GM23338 (cell line): ENCODE measurements around the gene OR6V1. TPM values are rescaled to one million over a fixed set of nuclear protein-coding genes. Genes with fewer than 3 reads are reported as not detected.

Experiments used
- ATAC-seq: fragments of 200-7000 bp; cut with Tn5 transposase; 3 replicates; pipeline ENCODE4 v1.9.1; 2020
- DNase-seq: peaks from one replicate; pipeline ENCODE4 v3.0.0-alpha.2; 2015; ENCODE audit warnings: low spot score
- H2AFZ ChIP-seq: fragments of 200-600 bp; sonication (generic); 2 replicates; pipeline ENCODE4 v1.8.0; 2016; ENCODE audit warnings: antibody characterized with exemption, mild to moderate bottlenecking, moderate library complexity
- H3F3A ChIP-seq: fragments of 200-600 bp; sonication (generic); replicated peaks from 2 replicates; pipeline ENCODE4 v1.8.0; 2017; ENCODE audit warnings: antibody characterized with exemption, mixed run types, low read depth
- H3K27ac ChIP-seq: fragments of 200-600 bp; sonication (generic); 2 replicates; pipeline ENCODE4 v1.6.1; 2016; ENCODE audit warnings: low read depth
- H3K27me3 ChIP-seq: fragments of 200-600 bp; sonication (generic); 2 replicates; pipeline ENCODE4 v1.8.0; 2016; ENCODE audit warnings: mild to moderate bottlenecking, mixed run types, moderate library complexity; ENCODE audit not compliant: insufficient read depth
- H3K36me3 ChIP-seq: fragments of 200-600 bp; sonication (generic); 2 replicates; pipeline ENCODE4 v1.8.0; 2016; ENCODE audit warnings: mild to moderate bottlenecking; ENCODE audit not compliant: insufficient read depth
- H3K4me1 ChIP-seq: fragments of 200-600 bp; sonication (generic); 2 replicates; pipeline ENCODE4 v1.8.0; 2016; ENCODE audit warnings: mild to moderate bottlenecking, moderate library complexity; ENCODE audit not compliant: insufficient read depth
- H3K4me2 ChIP-seq: fragments of 200-600 bp; sonication (generic); 2 replicates; pipeline ENCODE4 v1.7.1; 2017; ENCODE audit warnings: mixed run types
- H3K4me3 ChIP-seq: fragments of 200-600 bp; sonication (generic); 2 replicates; pipeline ENCODE4 v1.6.1; 2016; ENCODE audit warnings: mixed run types
- H3K79me2 ChIP-seq: fragments of 200-600 bp; sonication (generic); replicated peaks from 2 replicates; pipeline ENCODE4 v1.8.0; 2017; ENCODE audit warnings: mild to moderate bottlenecking; ENCODE audit not compliant: insufficient read depth
- H3K9me2 ChIP-seq: fragments of 200-600 bp; sonication (generic); 2 replicates; pipeline ENCODE4 v1.8.0; 2017; ENCODE audit not compliant: insufficient read depth
- H4K20me1 ChIP-seq: fragments of 200-600 bp; sonication (generic); replicated peaks from 2 replicates; pipeline ENCODE4 v1.8.0; 2017; ENCODE audit warnings: mild to moderate bottlenecking; ENCODE audit not compliant: insufficient read depth
- H3K27ac Mint-ChIP-seq: 2 replicates; pipeline ENCODE4 v1.8.0; 2020; ENCODE audit warnings: inconsistent platforms, mild to moderate bottlenecking, moderate library complexity, mixed read lengths
- H3K27me3 Mint-ChIP-seq: 3 replicates; pipeline ENCODE4 v1.8.0; 2022; ENCODE audit warnings: low read depth, mild to moderate bottlenecking, moderate library complexity, mixed read lengths, inconsistent platforms; ENCODE audit not compliant: insufficient read depth, poor library complexity
- H3K36me3 Mint-ChIP-seq: 3 replicates; pipeline ENCODE4 v1.8.0; 2021; ENCODE audit warnings: low read depth, mild to moderate bottlenecking, inconsistent platforms, moderate library complexity, mixed read lengths
- H3K4me1 Mint-ChIP-seq: 3 replicates; pipeline ENCODE4 v1.8.0; 2020; ENCODE audit warnings: mild to moderate bottlenecking, inconsistent platforms, mixed read lengths
- H3K4me3 Mint-ChIP-seq: 3 replicates; pipeline ENCODE4 v1.8.0; 2021; ENCODE audit warnings: moderate library complexity, mild to moderate bottlenecking, inconsistent platforms, mixed read lengths
- H3K9me3 Mint-ChIP-seq: 3 replicates; pipeline ENCODE4 v1.8.0; 2020; ENCODE audit warnings: moderate library complexity, mild to moderate bottlenecking, inconsistent platforms, mixed read lengths
- CREB1 ChIP-seq: fragments of 250-450 bp; sonication (Bioruptor Pico); IDR thresholded peaks from 2 replicates; pipeline ENCODE4 v1.5.0; 2020; ENCODE audit warnings: low read depth, mild to moderate bottlenecking, moderate library complexity
- CTCF ChIP-seq, 2 experiments: fragments of 200-600 bp in 1 of 2; sonication (generic) in 1 of 2; conservative IDR thresholded peaks; 2 replicates each; pipeline versions ENCODE4 v1.5.1 to v1.6.1; 2016 to 2017; ENCODE audit warnings: antibody characterized with exemption in 2 of 2, low read depth in 2 of 2, mild to moderate bottlenecking in 2 of 2, moderate library complexity in 1 of 2
- ETS1 ChIP-seq: IDR thresholded peaks from 2 replicates; pipeline ENCODE4 v1.6.1; 2016; ENCODE audit warnings: antibody characterized with exemption
- EZH2 ChIP-seq: fragments of 200-600 bp; sonication (generic); IDR thresholded peaks from one replicate; pipeline ENCODE4 v1.8.0; 2017; ENCODE audit warnings: antibody characterized with exemption, mild to moderate bottlenecking, low read depth; ENCODE audit not compliant: unreplicated experiment
- EZH2phosphoT487 ChIP-seq: fragments of 200-600 bp; sonication (generic); IDR thresholded peaks from one replicate; pipeline ENCODE4 v1.8.1; 2018; ENCODE audit warnings: antibody characterized with exemption; ENCODE audit not compliant: unreplicated experiment
- JUNB ChIP-seq: IDR thresholded peaks from one replicate; pipeline ENCODE4 v1.6.1; 2016; ENCODE audit warnings: antibody characterized with exemption; ENCODE audit not compliant: unreplicated experiment
- NANOG ChIP-seq: IDR thresholded peaks from 2 replicates; pipeline ENCODE4 v1.6.1; 2016; ENCODE audit warnings: antibody characterized with exemption, borderline replicate concordance
- POLR2AphosphoS5 ChIP-seq: IDR thresholded peaks from 2 replicates; pipeline ENCODE4 v1.6.1; 2016; ENCODE audit warnings: antibody characterized with exemption, low read depth
- REST ChIP-seq: IDR thresholded peaks from one replicate; pipeline ENCODE4 v1.6.1; 2018; ENCODE audit warnings: antibody characterized with exemption; ENCODE audit not compliant: unreplicated experiment
- STAT1 ChIP-seq: IDR thresholded peaks from one replicate; pipeline ENCODE4 v1.6.1; 2016; ENCODE audit warnings: antibody characterized with exemption; ENCODE audit not compliant: unreplicated experiment
- ZNF114 ChIP-seq: fragments of 250-450 bp; sonication (Bioruptor Pico); IDR thresholded peaks from 2 replicates; pipeline ENCODE4 v1.5.0; 2020; ENCODE audit warnings: mild to moderate bottlenecking, moderate library complexity
- ZNF331 ChIP-seq: fragments of 250-450 bp; sonication (Bioruptor Pico); IDR thresholded peaks from 2 replicates; pipeline ENCODE4 v1.5.0; 2020; ENCODE audit warnings: low read depth, mild to moderate bottlenecking, moderate library complexity
- ZNF462 ChIP-seq: fragments of 250-450 bp; sonication (Bioruptor Pico); IDR thresholded peaks from 2 replicates; pipeline ENCODE4 v1.5.0; 2020; ENCODE audit warnings: mild to moderate bottlenecking, moderate library complexity
- polyA plus RNA-seq: library from polyadenylated mRNA; unstranded; fragments of >200 nt; fragmentation: Nextera tagmentation; extraction: Ambion mirVana; gene quantifications from 2 replicates; pipeline ENCODE4 v1.2.1, GENCODE V29; 2016
- total RNA-seq: library from RNA; depleted of rRNA; stranded (reverse); fragments of >200 nt; shearing (Covaris generic); gene quantifications from 2 replicates; pipeline ENCODE4 v1.2.3, GENCODE V29; 2014

OR6V1 gene
- total and polyA plus RNA-seq, 2 experiments from 2014 or later, result not detected

GRCh38 chr7:143015084-143015483, 37.1 kb upstream of the OR6V1 start:
- H3K9me2 ChIP-seq, result no peaks in the 10 kb centered on the region
- no peaks in the 10 kb centered on the region for H3K36me3 Mint-ChIP-seq
- no peaks in the 10 kb centered on the region for H3K27me3 ChIP-seq
- no peaks in the 10 kb centered on the region for H3K36me3 ChIP-seq
- H3K27ac ChIP-seq, result no peak overlapping the region
- H4K20me1 ChIP-seq, result no peaks in the 10 kb centered on the region
- no peak overlapping the region for H3K4me3 ChIP-seq
- H3K4me1 Mint-ChIP-seq, result no peaks in the 10 kb centered on the region
- no peaks in the 10 kb centered on the region for H3K4me1 ChIP-seq
- H2AFZ ChIP-seq, result no peak overlapping the region
- TF ChIP-seq ETS1, result no peak
- no peak for TF ChIP-seq JUNB
- TF ChIP-seq ZNF114, result no peak
- no peak for TF ChIP-seq EZH2phosphoT487
- no peak for TF ChIP-seq CTCF (conservative IDR thresholded peaks at IDR 0.05; ENCODE audit: low read depth in 2 of 2)
- no peak for TF ChIP-seq NANOG
- TF ChIP-seq EZH2, result no peak
- no peak for TF ChIP-seq ZNF331 (CRISPR knock-in tag)
- TF ChIP-seq STAT1, result no peak
- TF ChIP-seq ZNF462 (CRISPR knock-in tag), result no peak
- TF ChIP-seq POLR2AphosphoS5, result no peak
- TF ChIP-seq CREB1 (CRISPR knock-in tag), result no peak
- TF ChIP-seq REST, result no peak
- H3F3A ChIP-seq, result no peaks in the 10 kb centered on the region
- H3K4me3 Mint-ChIP-seq, result no peak overlapping the region
- H3K79me2 ChIP-seq, result no peaks in the 10 kb centered on the region
- no peak overlapping the region for H3K4me2 ChIP-seq
- no peaks in the 10 kb centered on the region for H3K9me3 Mint-ChIP-seq
- ATAC-seq (no peak), DNase-seq (no peak)
- H3K27ac Mint-ChIP-seq, result no peak overlapping the region
- H3K27me3 Mint-ChIP-seq, result no peaks in the 10 kb centered on the region
